K562 treated with DMSO at 1 percent for 24 hours (cell line): ENCODE results near the gene GOLGA1. TPM values are rescaled to one million over a fixed set of nuclear protein-coding genes. Genes with fewer than 3 reads are reported as not detected.

Experiments
- total RNA-seq: library from RNA; unstranded; fragments of 300-600 nt; gene quantifications from 2 replicates; pipeline ENCODE4 v1.2.3, GENCODE V29; 2022; ENCODE audit warnings: low read depth; ENCODE audit not compliant: insufficient read depth

Gene GOLGA1
- total RNA-seq: 6.4 and 7.9 TPM in 2 replicates

GRCh38 chr9:124940894-124941678 lies at the start of gene GOLGA1:
Gene GOLGA1 (minus strand): TSS chr9:124941083. CDS start chr9:124938711, 2,372 bp downstream.

GRCh38 chr9:124861342-124862229 lies 79.3 kb downstream of the GOLGA1 start, which contains the start of the genes ARPC5L and RPL35:
Gene ARPC5L (plus strand): TSS chr9:124862130. CDS start chr9:124869291, 7,161 bp downstream.
Gene RPL35 (minus strand): TSS chr9:124861957. CDS start chr9:124861912, 45 bp downstream.

GRCh38 chr9:124852829-124853531 lies 87.9 kb downstream of the GOLGA1 start, which contains the start of gene WDR38:
Gene WDR38 (plus strand): TSS chr9:124853460. CDS start chr9:124853532, 72 bp downstream.

Other genes starting within 250 kb of the GOLGA1 start
- 11.1 and 12.3 TPM in 2 replicates for gene NR6A1, start 169.8 kb downstream of the GOLGA1 start, total RNA-seq
- gene OLFML2A, start 163.9 kb downstream of the GOLGA1 start, total RNA-seq: 0.03 TPM in 1 of 2 replicates, not detected in the other
- not detected in 2 replicates for gene WDR38, start 87.6 kb downstream of the GOLGA1 start, total RNA-seq
- 7,091 and 7,294 TPM in 2 replicates for gene RPL35, start 79.1 kb downstream of the GOLGA1 start, total RNA-seq
- 72.1 and 75.6 TPM in 2 replicates for gene ARPC5L, start 79.0 kb downstream of the GOLGA1 start, total RNA-seq
- 2.0 and 3.3 TPM in 2 replicates for gene SCAI, start 202.4 kb upstream of the GOLGA1 start, total RNA-seq
- gene PPP6C, start 248.7 kb upstream of the GOLGA1 start, total RNA-seq: 17.0 and 18.3 TPM in 2 replicates